SK-N-SH treated with all-trans-retinoic acid at 6 μM for 48 hours (cell line): ENCODE measurements around the gene FN1.

Source experiments
- ATAC-seq: fragments of 200-7000 bp; cut with Tn5 transposase; 3 replicates; pipeline ENCODE4 v1.9.1; 2020; ENCODE audit warnings: mild to moderate bottlenecking, moderate library complexity
- ARNTL ChIP-seq: fragments of 450-650 bp; formaldehyde crosslinking; IDR thresholded peaks from 2 replicates; pipeline ENCODE4 v1.5.0; 2020; ENCODE audit warnings: low read depth, mild to moderate bottlenecking, moderate library complexity, borderline replicate concordance
- BACH2 ChIP-seq: fragments of 250-450 bp; sonication (Bioruptor Pico); IDR thresholded peaks from 2 replicates; pipeline ENCODE4 v1.9.0; 2021; ENCODE audit warnings: mild to moderate bottlenecking, borderline replicate concordance
- CREB5 ChIP-seq: fragments of 250-450 bp; sonication (Bioruptor Pico); IDR thresholded peaks from 2 replicates; pipeline ENCODE4 v1.5.1; 2020; ENCODE audit warnings: low read depth, mild to moderate bottlenecking, moderate library complexity
- CSDC2 ChIP-seq: fragments of 250-450 bp; sonication (Bioruptor Pico); IDR thresholded peaks from 2 replicates; pipeline ENCODE4 v1.5.0; 2020; ENCODE audit warnings: mild to moderate bottlenecking, moderate library complexity
- ESRRG ChIP-seq: fragments of 250-450 bp; sonication (Bioruptor Pico); IDR thresholded peaks from 2 replicates; pipeline ENCODE4 v1.6.1; 2021; ENCODE audit warnings: mild to moderate bottlenecking
- GLIS3 ChIP-seq: fragments of 250-450 bp; sonication (Bioruptor Pico); IDR thresholded peaks from 2 replicates; pipeline ENCODE4 v1.5.0; 2020; ENCODE audit warnings: mild to moderate bottlenecking, moderate library complexity
- OSR1 ChIP-seq: fragments of 250-450 bp; sonication (Bioruptor Pico); IDR thresholded peaks from 2 replicates; pipeline ENCODE4 v1.8.0; 2022; ENCODE audit warnings: moderate library complexity, mild to moderate bottlenecking, inconsistent platforms
- PATZ1 ChIP-seq: fragments of 250-450 bp; sonication (Bioruptor Pico); IDR thresholded peaks from 2 replicates; pipeline ENCODE4 v1.8.0; 2020; ENCODE audit warnings: mild to moderate bottlenecking, moderate library complexity, borderline replicate concordance
- PPARA ChIP-seq: fragments of 250-450 bp; sonication (Bioruptor Pico); IDR thresholded peaks from 2 replicates; pipeline ENCODE4 v1.5.0; 2020; ENCODE audit warnings: mild to moderate bottlenecking, borderline replicate concordance
- RARB ChIP-seq: fragments of 250-450 bp; sonication (Bioruptor Pico); IDR thresholded peaks from 2 replicates; pipeline ENCODE4 v1.8.0; 2021; ENCODE audit warnings: mild to moderate bottlenecking, moderate library complexity
- TCF4 ChIP-seq: fragments of 250-450 bp; sonication (Bioruptor Pico); IDR thresholded peaks from 2 replicates; pipeline ENCODE4 v1.8.0; 2021; ENCODE audit warnings: mild to moderate bottlenecking, moderate library complexity, borderline replicate concordance
- TSHZ2 ChIP-seq: fragments of 250-450 bp; sonication (Bioruptor Pico); IDR thresholded peaks from 2 replicates; pipeline ENCODE4 v1.5.0; 2020; ENCODE audit warnings: mild to moderate bottlenecking, moderate library complexity
- ZC3H10 ChIP-seq: fragments of 250-450 bp; sonication (Bioruptor Pico); IDR thresholded peaks from 2 replicates; pipeline ENCODE4 v1.5.1; 2021; ENCODE audit warnings: mild to moderate bottlenecking, moderate library complexity
- ZFP3 ChIP-seq: fragments of 250-450 bp; sonication (Bioruptor Pico); IDR thresholded peaks from 2 replicates; pipeline ENCODE4 v1.5.0; 2020; ENCODE audit warnings: mild to moderate bottlenecking, moderate library complexity
- ZFP30 ChIP-seq: fragments of 450-650 bp; formaldehyde crosslinking; IDR thresholded peaks from 2 replicates; pipeline ENCODE4 v1.5.0; 2022; ENCODE audit warnings: mild to moderate bottlenecking, moderate library complexity
- ZNF565 ChIP-seq: fragments of 450-650 bp; formaldehyde crosslinking; conservative IDR thresholded peaks from 2 replicates; pipeline ENCODE4 v1.5.0; 2020; ENCODE audit warnings: low read depth, mild to moderate bottlenecking, moderate library complexity
- ZNF70 ChIP-seq: fragments of 450-650 bp; formaldehyde crosslinking; IDR thresholded peaks from 2 replicates; pipeline ENCODE4 v1.5.0; 2020; ENCODE audit warnings: mild to moderate bottlenecking, moderate library complexity
- ZNF8 ChIP-seq: fragments of 450-650 bp; formaldehyde crosslinking; IDR thresholded peaks from 2 replicates; pipeline ENCODE4 v1.5.0; 2020; ENCODE audit warnings: mild to moderate bottlenecking, moderate library complexity
- TF ChIP-seq, protein P1 (sequence below): fragments of 250-450 bp; sonication (Bioruptor Pico); IDR thresholded peaks from 2 replicates; pipeline ENCODE4 v1.5.1; 2021; ENCODE audit warnings: mild to moderate bottlenecking, moderate library complexity
- TF ChIP-seq, protein P2 (sequence below): fragments of 250-450 bp; sonication (Bioruptor Pico); IDR thresholded peaks from 2 replicates; pipeline ENCODE4 v1.8.0; 2021; ENCODE audit warnings: low read depth, mild to moderate bottlenecking, moderate library complexity, borderline replicate concordance

Gene FN1

GRCh38 chr2:215454519-215455246, 18.8 kb upstream of the FN1 start:
- no peak for TF ChIP-seq ZNF8 (CRISPR knock-in tag)
- TF ChIP-seq ZNF70 (CRISPR knock-in tag), result no peak
- no peak for TF ChIP-seq ZC3H10
- no peak for TF ChIP-seq ZFP30 (CRISPR knock-in tag)
- TF ChIP-seq PATZ1 (CRISPR knock-in tag), result no peak
- TF ChIP-seq GLIS3 (CRISPR knock-in tag), result no peak
- TF ChIP-seq, protein P1, sequence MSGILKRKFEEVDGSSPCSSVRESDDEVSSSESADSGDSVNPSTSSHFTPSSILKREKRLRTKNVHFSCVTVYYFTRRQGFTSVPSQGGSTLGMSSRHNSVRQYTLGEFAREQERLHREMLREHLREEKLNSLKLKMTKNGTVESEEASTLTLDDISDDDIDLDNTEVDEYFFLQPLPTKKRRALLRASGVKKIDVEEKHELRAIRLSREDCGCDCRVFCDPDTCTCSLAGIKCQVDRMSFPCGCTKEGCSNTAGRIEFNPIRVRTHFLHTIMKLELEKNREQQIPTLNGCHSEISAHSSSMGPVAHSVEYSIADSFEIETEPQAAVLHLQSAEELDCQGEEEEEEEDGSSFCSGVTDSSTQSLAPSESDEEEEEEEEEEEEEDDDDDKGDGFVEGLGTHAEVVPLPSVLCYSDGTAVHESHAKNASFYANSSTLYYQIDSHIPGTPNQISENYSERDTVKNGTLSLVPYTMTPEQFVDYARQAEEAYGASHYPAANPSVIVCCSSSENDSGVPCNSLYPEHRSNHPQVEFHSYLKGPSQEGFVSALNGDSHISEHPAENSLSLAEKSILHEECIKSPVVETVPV (CRISPR knock-in tag), result no peak
- TF ChIP-seq OSR1 (CRISPR knock-in tag), result no peak
- no peak for TF ChIP-seq CREB5 (CRISPR knock-in tag)
- no peak for TF ChIP-seq ZFP3 (CRISPR knock-in tag)
- no peak for TF ChIP-seq TSHZ2 (CRISPR knock-in tag)
- TF ChIP-seq, protein P2, sequence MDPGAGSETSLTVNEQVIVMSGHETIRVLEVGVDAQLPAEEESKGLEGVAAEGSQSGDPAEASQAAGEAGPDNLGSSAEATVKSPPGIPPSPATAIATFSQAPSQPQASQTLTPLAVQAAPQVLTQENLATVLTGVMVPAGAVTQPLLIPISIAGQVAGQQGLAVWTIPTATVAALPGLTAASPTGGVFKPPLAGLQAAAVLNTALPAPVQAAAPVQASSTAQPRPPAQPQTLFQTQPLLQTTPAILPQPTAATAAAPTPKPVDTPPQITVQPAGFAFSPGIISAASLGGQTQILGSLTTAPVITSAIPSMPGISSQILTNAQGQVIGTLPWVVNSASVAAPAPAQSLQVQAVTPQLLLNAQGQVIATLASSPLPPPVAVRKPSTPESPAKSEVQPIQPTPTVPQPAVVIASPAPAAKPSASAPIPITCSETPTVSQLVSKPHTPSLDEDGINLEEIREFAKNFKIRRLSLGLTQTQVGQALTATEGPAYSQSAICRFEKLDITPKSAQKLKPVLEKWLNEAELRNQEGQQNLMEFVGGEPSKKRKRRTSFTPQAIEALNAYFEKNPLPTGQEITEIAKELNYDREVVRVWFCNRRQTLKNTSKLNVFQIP (CRISPR knock-in tag), result no peak
- no peak for TF ChIP-seq PPARA
- no peak for TF ChIP-seq CSDC2 (CRISPR knock-in tag)
- no peak for TF ChIP-seq ESRRG (CRISPR knock-in tag)
- TF ChIP-seq ZNF565, result no peak
- TF ChIP-seq TCF4 (CRISPR knock-in tag), result no peak
- TF ChIP-seq ARNTL (CRISPR knock-in tag), result no peak
- ATAC-seq, result peak; percentile 66

- no peak for ATAC-seq
- TF ChIP-seq TCF4 (CRISPR knock-in tag) (no peak), ZNF70 (CRISPR knock-in tag) (no peak), ARNTL (CRISPR knock-in tag) (no peak), BACH2 (CRISPR knock-in tag) (no peak), ZNF565 (no peak), RARB (CRISPR knock-in tag) (no peak), PATZ1 (CRISPR knock-in tag) (no peak), ESRRG (CRISPR knock-in tag) (no peak), GLIS3 (CRISPR knock-in tag) (no peak), ZFP30 (CRISPR knock-in tag) (no peak), ZNF8 (CRISPR knock-in tag) (no peak), ZFP3 (CRISPR knock-in tag) (no peak)
- TF ChIP-seq, protein P2 (CRISPR knock-in tag), result no peak
- TF ChIP-seq, protein P1 (CRISPR knock-in tag), result no peak
Observed at GRCh38 chr2:215452725-215453124, 16.9 kb upstream of the FN1 start.
